Amniotic epithelial cell (primary cell): Measurements from ENCODE around the gene LY6G5B.

Source experiments
- DNase-seq: peaks from one replicate; pipeline ENCODE4 v3.0.0-alpha.2; 2010; ENCODE audit warnings: low read depth

The LY6G5B gene

DNA sequence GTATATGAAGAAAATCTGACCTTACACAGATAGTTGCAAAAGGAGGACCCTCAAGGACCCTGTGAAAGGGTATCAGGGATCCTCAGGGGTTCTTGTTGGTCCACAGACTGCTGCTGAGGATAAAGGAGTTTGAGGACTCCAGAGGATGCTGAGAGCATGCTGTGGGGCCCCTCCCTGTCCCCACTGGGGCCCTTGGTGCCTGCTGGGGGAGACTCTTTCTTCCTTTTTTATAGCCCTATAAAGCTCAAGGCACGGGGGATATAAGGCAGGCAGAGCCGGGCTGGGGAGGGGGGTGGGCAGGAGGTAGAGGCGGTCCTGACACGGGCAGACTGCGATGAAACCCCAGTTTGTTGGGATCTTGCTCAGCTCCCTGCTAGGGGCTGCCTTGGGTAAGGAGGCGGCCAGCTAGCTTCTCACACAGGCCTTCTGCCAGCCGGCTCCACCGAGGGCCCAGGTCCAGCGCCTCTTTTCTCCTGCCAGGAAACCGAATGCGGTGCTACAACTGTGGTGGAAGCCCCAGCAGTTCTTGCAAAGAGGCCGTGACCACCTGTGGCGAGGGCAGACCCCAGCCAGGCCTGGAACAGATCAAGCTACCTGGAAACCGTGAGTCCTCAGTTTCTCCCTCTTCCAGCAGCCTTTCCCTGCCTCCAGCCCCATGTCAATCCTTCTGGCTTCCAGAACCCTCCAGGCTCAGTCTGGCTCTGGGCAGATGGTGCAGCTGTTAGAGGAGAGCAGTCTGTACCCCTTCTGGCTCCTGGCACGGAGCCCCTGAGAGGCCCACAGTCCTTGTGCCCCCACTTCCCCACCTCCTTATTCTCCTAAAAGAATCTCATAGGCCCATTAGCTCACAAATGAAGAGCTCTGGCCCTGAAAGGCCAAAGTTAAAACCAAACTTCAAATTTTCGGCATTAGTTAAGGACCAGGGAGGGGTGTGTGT lies 45.5 kb downstream of the LY6G5B start, which contains the start of gene LY6G6D:
LY6G6D (plus strand) TSS at position 327 of the 937 bp plus-strand sequence; CDS start at position 335, 8 bp downstream.
- no peak for DNase-seq

- no peak for DNase-seq
Measured at GRCh38 chr6:31717499-31718222, 47.9 kb downstream of the LY6G5B start.

GRCh38 chr6:31718265-31718664 lies 48.5 kb downstream of the LY6G5B start:
- DNase-seq: no peak

DNA sequence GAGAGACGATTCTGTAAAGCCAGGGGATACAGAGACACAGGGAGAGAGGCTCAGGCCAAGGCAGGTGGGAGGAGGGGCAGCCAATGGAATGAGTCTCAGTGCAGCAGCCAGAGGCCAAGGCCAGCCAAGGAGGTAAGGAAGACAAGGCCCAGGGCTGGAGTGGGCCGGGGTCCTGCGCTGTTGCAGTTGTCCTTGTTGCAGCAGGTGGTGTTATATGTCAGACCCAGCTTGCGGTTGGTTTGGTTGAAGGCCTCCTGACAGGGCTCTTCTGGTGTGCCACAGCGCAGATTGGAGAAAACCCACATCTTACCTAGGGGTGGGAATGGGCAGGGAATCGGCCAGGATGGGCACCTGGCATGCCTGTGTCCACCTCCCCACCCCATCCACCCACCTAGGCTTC lies 49.2 kb downstream of the LY6G5B start:
- DNase-seq: no peak

DNA sequence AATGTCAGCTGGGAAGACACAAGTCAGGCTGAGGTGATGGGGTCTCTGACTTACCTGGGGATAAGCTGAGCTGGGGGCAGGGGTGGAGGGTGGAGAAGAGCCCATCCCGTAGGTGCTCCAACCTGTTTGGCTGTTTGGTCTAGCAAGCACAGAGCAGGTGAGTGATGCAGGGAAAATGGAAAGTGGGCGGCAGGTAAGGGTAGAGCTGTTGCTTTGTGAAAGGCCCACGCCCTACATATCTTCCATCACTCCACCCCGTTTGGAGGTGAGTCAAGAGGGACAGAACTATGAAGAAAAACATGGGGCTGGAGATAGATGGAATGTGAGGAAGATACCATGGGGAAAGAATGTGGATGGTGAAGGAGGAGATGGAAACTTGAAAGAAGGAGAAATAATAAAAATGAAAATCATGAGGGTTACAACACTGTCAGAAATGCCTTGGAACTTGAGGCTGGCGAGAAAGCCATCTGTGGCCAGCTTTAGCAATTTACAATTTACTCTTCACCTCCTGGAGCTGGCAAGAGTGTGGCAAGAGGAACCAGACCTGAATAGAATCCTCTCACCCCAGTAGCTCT lies 50.5 kb downstream of the LY6G5B start:
- no peak for DNase-seq

- no peak for DNase-seq
Measured at GRCh38 chr6:31721351-31722020, 51.7 kb downstream of the LY6G5B start, which contains the start of gene LY6G6C. LY6G6C (minus strand) TSS chr6:31721746; CDS start chr6:31721679, 67 bp downstream.

- no peak for DNase-seq
Measured at GRCh38 chr6:31722173-31722572, 52.4 kb downstream of the LY6G5B start.
